Stimulated activated CD4-positive, alpha-beta T cell treated with anti-CD3 and anti-CD28 coated beads, Interleukin-12 subunit alpha, Interleukin-12 subunit beta, amount 100 ng/mL, for 48 hours (primary cell): Measurements from ENCODE around the gene ITPA.
"Not testable (repeated sequence)": the region's sequence is repeated elsewhere in the genome, so short reads cannot be mapped to it uniquely, and the experiment has no call there.

Experiments
- DNase-seq, 3 donors: peaks; one replicate each; pipeline ENCODE4 v3.0.0-alpha.2; 2020; ENCODE audit warnings: low read depth in 2 of 3, low spot score in 1 of 3

ITPA gene

GRCh38 chr20:3199206-3199605, 10.1 kb upstream of the ITPA start:
- no peak for DNase-seq

GRCh38 chr20:3199976-3200755, 9.1 kb upstream of the ITPA start:
- DNase-seq, result no peak

- no peak for DNase-seq
Measured at GRCh38 chr20:3202965-3203314, 6.4 kb upstream of the ITPA start.

GRCh38 chr20:3203315-3204123, 5.8 kb upstream of the ITPA start:
- peak; percentile 9 to 29 (median 21) for DNase-seq

DNA sequence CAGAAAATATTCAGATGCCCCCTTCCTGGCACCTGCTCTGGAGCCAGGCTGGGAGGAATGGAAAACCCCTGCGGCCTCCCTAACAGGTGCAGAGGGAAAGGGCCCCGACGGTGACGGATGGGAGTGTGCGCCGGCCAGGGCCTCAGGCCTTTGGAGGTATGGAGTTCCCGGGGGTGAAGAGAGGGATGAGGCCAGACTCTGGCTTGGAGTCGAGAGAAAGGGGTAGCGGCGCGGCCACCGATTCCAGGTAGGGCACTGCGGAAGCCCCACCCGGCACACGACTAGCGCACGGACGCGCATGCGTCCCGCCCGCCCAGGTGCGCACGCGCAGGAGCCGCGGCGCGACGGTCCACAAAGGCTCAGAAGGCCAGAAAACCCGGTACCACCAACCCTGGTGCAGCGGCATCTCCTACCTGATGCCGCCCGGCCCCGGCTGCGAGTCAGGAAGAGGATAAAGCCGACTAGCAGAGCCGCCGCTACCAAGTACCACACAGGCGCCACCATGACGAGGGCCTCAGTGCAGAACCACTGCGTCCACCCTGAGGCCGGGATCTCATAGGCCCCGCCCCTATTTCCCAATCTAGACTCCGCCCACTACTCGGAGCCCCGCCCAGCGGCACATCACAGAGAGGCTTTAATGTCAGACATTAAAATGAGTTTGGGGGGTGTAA, 5.0 kb upstream of the ITPA start, which contains the start of gene DDRGK1:
DDRGK1 (minus strand) TSS at position 559 of the 671 bp plus-strand sequence; CDS start at position 504, 55 bp downstream.
- DNase-seq, result peak; percentile 86 to 97 (median 88)

GRCh38 chr20:3208786-3209256, 477 bp upstream of the ITPA start:
- no peak for DNase-seq

- no peak for DNase-seq
Measured at GRCh38 chr20:3209946-3210317, 634 bp downstream of the ITPA start.

DNA sequence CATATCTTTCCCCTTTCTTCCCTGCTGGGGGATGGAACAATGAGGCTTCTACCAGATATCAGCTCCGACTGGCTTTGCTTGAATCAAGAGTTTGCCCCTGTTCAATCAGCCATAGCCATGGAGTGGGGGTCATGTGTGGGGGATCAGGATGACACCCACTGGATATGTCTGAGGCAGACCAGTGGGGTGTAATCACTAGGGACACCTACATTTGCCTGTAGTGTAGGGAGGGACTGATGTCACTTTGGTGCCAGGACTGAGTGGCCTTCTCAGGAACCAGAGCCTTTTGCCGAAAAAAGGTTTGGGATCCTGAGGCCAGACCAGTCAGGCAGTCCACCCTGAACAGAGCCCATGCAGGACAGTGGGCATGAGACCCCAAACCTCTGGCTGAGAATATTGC, 1.0 kb downstream of the ITPA start:
- DNase-seq, result no peak

GRCh38 chr20:3213226-3213625, 3.9 kb downstream of the ITPA start:
- DNase-seq, result no peak

DNA sequence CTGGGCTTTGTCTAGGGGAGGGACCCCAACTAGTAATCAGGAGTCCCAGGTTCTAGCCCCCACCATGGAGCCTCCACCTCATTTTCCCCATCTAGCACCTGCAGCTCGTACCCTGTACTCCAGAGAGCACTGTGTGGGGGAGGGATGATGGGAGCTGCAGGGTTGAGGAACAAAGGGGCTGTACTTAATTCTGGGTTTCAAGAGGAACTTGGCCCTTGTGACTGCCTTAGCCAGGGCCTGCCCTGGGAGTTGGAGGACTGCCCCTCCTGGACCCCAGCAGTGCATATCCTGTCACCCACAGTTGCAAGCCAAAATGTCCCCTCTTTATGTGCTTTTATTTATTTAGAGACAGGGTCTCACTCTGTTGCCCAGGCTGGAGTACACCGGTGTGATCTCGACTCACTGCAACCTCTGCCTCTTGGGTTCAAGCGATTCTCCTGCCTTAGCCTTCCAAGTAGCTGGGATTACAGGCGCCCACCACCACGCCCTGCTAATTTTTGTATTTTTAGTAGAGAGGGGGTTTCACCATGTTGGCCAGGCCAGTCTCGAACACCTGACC, 6.1 kb downstream of the ITPA start:
- DNase-seq, result not testable (repeated sequence)

- DNase-seq, result peak; percentile 60 to 74 (median 72)
Measured at GRCh38 chr20:3218307-3218988, 9.2 kb downstream of the ITPA start.

DNA sequence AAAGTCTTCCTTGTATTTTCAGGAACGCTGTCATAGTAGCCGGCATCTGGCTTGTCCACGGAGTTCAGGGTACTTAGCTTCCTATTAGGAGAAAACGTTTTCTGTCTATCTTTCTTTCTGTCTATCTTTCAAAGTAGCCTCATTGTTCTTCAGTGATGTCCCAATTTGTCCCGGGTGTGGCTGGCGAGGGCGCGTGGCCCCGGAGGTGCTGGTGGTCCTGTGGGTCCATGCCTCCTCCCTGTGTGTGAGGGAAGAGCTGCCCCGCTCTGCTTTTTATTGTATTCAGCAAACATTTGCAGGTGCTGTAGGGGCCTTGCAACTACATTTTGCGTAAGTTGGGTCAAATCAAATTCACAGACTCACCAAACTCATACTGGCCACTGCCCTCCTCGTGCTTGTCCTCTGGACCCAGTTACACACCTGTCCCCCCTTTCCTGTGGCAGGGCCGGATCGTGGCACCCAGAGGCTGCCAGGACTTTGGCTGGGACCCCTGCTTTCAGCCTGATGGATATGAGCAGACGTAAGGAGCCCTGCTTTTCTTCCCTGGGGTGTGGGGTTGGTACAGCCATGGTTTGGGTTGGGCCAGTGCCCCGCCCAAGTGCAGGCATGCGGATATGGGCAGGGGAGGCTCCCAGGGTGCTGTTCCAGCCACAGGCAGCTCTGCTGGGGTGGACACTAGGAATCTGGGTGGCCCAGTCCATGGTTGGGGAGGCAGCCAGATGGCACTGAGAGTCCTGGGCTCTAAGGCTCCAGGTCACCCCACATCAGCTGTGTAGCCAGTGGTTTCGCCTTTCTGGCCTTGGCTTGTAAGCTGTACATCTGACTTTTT, 12.3 kb downstream of the ITPA start:
- DNase-seq, result no peak

- DNase-seq, result no peak
Measured at GRCh38 chr20:3222635-3223600, 13.6 kb downstream of the ITPA start.

DNA sequence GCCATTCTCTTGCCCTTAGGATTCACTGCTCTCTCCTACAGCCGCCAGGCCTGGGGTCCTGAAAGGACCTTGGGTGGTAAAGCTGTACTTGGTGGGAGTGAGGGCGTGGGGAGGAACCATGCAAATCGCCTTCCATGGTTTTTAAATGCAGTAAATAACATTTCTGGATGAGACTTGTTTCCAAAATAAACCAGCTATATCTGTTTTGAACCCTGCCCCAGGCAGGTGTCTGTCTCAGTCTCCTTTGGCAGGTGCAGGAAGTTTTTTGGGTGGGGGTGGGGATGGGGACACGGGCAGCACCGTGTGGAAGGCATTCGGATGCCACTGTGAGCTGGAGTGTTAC, 14.3 kb downstream of the ITPA start:
- DNase-seq, result no peak

GRCh38 chr20:3223994-3224680, 14.8 kb downstream of the ITPA start:
- DNase-seq, result no peak

GRCh38 chr20:3224681-3225421, 15.6 kb downstream of the ITPA start:
- DNase-seq, result no peak

GRCh38 chr20:3226093-3226492, 16.8 kb downstream of the ITPA start:
- no peak for DNase-seq

DNA sequence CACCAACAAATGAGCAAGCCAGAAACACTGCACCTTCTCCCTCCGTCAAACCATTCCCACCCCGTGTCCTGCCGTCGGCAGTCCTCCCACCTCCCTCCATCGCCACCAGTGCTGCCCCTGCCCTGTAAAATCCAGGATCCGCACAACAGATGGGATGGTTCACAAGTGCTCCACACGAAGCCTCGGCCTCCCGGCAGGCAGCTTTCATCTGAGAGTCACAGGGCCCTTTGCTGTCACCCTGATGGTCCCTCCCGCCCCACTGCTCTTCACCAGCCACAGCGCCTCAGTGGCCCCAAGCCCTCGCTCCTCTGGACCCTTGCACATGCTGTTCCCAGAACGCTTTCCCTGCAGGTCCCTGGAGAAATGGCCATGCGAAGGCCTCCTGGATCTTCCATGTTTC, 17.6 kb downstream of the ITPA start:
- no peak for DNase-seq
